ENCODE data around the gene TUBB2B. TPM values are rescaled to one million over a fixed set of nuclear protein-coding genes. Genes with fewer than 3 reads are reported as not detected.

Gene TUBB2B
- polyA plus RNA-seq, 2 of the 4 experiments (the other 2 are of a cell fraction): 10.8 to 18.0 TPM

DNA sequence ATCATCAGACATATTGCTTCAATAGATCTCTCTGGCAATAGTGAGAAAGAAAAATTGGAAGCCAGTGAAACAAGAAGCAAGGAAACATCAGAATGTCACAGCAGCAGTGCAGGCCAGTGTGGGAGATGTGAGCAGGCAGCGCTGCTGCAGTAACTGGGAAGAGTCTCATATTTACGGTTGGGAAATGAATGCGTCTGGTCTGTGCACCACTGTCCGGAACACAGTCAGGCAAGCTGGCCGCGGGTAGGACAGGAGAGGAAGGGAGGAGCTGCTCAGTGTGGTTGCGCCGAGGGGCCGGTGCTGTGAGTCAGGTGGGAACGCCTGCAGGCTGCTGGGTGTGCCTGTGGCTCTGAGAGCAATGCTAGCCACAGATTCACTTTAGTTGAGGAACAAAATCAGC is 24.9 kb upstream of the TUBB2B start:
- DNase-seq (ENCODE audit: low read depth in 1 of 2, low spot score in 1 of 2) (no peak), FAIRE-seq (no peak), ATAC-seq (no peak)
- TF ChIP-seq, protein P1, sequence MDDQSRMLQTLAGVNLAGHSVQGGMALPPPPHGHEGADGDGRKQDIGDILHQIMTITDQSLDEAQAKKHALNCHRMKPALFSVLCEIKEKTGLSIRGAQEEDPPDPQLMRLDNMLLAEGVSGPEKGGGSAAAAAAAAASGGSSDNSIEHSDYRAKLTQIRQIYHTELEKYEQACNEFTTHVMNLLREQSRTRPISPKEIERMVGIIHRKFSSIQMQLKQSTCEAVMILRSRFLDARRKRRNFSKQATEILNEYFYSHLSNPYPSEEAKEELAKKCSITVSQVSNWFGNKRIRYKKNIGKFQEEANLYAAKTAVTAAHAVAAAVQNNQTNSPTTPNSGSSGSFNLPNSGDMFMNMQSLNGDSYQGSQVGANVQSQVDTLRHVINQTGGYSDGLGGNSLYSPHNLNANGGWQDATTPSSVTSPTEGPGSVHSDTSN (IDR thresholded peaks at IDR 0.05): no peak
- TF ChIP-seq POLR2AphosphoS2 (conservative IDR thresholded peaks at IDR 0.05; ENCODE audit: low read length) (no peak), HEYL (CRISPR knock-in tag; IDR thresholded peaks at IDR 0.05) (no peak), RCOR1 (IDR thresholded peaks at IDR 0.05; ENCODE audit: low read depth, low read length) (no peak), JUNB (IDR thresholded peaks at IDR 0.05) (no peak), SREBF2 (IDR thresholded peaks at IDR 0.05) (no peak), ZSCAN20 (CRISPR knock-in tag; IDR thresholded peaks at IDR 0.05) (no peak), HOXB13 (CRISPR knock-in tag; IDR thresholded peaks at IDR 0.05; ENCODE audit: low read depth) (no peak), FOXS1 (CRISPR knock-in tag; IDR thresholded peaks at IDR 0.05) (no peak), RAD21 (conservative IDR thresholded peaks at IDR 0.05 in 1 of 2, IDR thresholded peaks at IDR 0.05 in 1 of 2) (no peak), ESRRA (IDR thresholded peaks at IDR 0.05; ENCODE audit: borderline replicate concordance, low read length) (no peak), PHF8 (IDR thresholded peaks at IDR 0.05; ENCODE audit: borderline replicate concordance, low read depth) (no peak)
- TF ChIP-seq, protein P2, sequence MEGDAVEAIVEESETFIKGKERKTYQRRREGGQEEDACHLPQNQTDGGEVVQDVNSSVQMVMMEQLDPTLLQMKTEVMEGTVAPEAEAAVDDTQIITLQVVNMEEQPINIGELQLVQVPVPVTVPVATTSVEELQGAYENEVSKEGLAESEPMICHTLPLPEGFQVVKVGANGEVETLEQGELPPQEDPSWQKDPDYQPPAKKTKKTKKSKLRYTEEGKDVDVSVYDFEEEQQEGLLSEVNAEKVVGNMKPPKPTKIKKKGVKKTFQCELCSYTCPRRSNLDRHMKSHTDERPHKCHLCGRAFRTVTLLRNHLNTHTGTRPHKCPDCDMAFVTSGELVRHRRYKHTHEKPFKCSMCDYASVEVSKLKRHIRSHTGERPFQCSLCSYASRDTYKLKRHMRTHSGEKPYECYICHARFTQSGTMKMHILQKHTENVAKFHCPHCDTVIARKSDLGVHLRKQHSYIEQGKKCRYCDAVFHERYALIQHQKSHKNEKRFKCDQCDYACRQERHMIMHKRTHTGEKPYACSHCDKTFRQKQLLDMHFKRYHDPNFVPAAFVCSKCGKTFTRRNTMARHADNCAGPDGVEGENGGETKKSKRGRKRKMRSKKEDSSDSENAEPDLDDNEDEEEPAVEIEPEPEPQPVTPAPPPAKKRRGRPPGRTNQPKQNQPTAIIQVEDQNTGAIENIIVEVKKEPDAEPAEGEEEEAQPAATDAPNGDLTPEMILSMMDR (IDR thresholded peaks at IDR 0.05): no peak
- TF ChIP-seq, protein P3, sequence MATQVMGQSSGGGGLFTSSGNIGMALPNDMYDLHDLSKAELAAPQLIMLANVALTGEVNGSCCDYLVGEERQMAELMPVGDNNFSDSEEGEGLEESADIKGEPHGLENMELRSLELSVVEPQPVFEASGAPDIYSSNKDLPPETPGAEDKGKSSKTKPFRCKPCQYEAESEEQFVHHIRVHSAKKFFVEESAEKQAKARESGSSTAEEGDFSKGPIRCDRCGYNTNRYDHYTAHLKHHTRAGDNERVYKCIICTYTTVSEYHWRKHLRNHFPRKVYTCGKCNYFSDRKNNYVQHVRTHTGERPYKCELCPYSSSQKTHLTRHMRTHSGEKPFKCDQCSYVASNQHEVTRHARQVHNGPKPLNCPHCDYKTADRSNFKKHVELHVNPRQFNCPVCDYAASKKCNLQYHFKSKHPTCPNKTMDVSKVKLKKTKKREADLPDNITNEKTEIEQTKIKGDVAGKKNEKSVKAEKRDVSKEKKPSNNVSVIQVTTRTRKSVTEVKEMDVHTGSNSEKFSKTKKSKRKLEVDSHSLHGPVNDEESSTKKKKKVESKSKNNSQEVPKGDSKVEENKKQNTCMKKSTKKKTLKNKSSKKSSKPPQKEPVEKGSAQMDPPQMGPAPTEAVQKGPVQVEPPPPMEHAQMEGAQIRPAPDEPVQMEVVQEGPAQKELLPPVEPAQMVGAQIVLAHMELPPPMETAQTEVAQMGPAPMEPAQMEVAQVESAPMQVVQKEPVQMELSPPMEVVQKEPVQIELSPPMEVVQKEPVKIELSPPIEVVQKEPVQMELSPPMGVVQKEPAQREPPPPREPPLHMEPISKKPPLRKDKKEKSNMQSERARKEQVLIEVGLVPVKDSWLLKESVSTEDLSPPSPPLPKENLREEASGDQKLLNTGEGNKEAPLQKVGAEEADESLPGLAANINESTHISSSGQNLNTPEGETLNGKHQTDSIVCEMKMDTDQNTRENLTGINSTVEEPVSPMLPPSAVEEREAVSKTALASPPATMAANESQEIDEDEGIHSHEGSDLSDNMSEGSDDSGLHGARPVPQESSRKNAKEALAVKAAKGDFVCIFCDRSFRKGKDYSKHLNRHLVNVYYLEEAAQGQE (IDR thresholded peaks at IDR 0.05): no peak
- TF ChIP-seq, protein P4, sequence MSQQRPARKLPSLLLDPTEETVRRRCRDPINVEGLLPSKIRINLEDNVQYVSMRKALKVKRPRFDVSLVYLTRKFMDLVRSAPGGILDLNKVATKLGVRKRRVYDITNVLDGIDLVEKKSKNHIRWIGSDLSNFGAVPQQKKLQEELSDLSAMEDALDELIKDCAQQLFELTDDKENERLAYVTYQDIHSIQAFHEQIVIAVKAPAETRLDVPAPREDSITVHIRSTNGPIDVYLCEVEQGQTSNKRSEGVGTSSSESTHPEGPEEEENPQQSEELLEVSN (IDR thresholded peaks at IDR 0.05; ENCODE audit: borderline replicate concordance, low read depth): no peak
- TF ChIP-seq, protein P5, sequence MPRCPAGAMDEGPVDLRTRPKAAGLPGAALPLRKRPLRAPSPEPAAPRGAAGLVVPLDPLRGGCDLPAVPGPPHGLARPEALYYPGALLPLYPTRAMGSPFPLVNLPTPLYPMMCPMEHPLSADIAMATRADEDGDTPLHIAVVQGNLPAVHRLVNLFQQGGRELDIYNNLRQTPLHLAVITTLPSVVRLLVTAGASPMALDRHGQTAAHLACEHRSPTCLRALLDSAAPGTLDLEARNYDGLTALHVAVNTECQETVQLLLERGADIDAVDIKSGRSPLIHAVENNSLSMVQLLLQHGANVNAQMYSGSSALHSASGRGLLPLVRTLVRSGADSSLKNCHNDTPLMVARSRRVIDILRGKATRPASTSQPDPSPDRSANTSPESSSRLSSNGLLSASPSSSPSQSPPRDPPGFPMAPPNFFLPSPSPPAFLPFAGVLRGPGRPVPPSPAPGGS (IDR thresholded peaks at IDR 0.05): no peak
- TF ChIP-seq, protein P6, sequence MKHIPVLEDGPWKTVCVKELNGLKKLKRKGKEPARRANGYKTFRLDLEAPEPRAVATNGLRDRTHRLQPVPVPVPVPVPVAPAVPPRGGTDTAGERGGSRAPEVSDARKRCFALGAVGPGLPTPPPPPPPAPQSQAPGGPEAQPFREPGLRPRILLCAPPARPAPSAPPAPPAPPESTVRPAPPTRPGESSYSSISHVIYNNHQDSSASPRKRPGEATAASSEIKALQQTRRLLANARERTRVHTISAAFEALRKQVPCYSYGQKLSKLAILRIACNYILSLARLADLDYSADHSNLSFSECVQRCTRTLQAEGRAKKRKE (CRISPR knock-in tag; IDR thresholded peaks at IDR 0.05; ENCODE audit: low read depth): no peak
- TF ChIP-seq, protein P7, sequence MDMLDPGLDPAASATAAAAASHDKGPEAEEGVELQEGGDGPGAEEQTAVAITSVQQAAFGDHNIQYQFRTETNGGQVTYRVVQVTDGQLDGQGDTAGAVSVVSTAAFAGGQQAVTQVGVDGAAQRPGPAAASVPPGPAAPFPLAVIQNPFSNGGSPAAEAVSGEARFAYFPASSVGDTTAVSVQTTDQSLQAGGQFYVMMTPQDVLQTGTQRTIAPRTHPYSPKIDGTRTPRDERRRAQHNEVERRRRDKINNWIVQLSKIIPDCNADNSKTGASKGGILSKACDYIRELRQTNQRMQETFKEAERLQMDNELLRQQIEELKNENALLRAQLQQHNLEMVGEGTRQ (IDR thresholded peaks at IDR 0.05): no peak
- ChIA-PET POLR2A (interaction anchor here (1.4 to 3.2 kb wide), 2 partner anchors 21 to 95 kb away, joined by 4 to 9 read pairs; partner anchors contain the start of gene TUBB2A), CTCF (interaction anchor here (0.6 to 6.8 kb wide), 18 partner anchors 9 to 253 kb away, joined by 3 to 54 read pairs (median 4); partner anchors contain the start of genes NQO2, RIPK1 and TUBB2A)
- 93% methylated on average over 10 of the region's 10 CpGs for WGBS (ENCODE audit: missing lambda C conversion rate)
- Histone ChIP-seq H3K9me3 (no peaks in the 10 kb centered on the region), H3K4me2 (no peak overlapping the region), H3K27ac (no peak overlapping the region), H3K4me1 (peaks cover 3% of the 10 kb centered on the region; the same call in 1 of the 3 replicates), H3K4me3 (no peak overlapping the region)

Measured in A549 (cell line).